PC-3 (cell line): ENCODE results near the gene HNF4A.

ENCODE experiments used
- CTCF ChIP-seq: fragments of 300-600 bp; sonication (generic); conservative IDR thresholded peaks from 2 replicates; pipeline ENCODE4 v1.5.1; 2017; ENCODE audit warnings: antibody characterized with exemption, low read depth, mild to moderate bottlenecking, low read length
- EZH2 ChIP-seq: fragments of 300-600 bp; sonication (generic); IDR thresholded peaks from one replicate; pipeline ENCODE4 v1.6.1; 2017; ENCODE audit warnings: antibody characterized with exemption, mild to moderate bottlenecking, low read length; ENCODE audit not compliant: unreplicated experiment

DNA sequence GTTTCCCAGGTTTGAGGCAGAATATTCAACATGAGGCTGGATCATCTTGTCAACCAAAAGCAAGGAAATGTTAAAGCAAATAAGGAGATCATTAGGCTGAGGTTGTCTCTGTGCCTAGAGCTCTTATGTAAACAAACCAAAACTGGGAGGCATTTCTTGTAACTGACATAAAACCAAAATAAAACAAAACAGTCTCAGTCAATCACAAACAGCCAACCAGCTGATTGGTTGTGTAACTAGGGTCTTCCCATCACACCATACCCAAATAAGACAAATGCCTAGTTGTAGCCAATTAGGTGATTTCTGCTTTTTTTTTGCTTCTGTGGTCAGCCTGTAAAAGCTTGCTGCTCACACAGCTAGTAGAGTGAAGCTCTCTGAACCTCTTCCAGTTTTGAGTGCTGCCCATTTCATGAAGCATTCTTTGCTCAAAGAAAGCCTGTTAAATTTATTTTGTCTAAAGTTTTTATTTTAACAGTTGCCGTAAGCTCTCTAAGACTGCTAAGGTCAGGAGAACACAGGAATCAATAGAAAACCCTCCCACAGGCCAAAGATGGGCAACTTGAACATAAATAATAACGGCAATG lies 35.6 kb upstream of the HNF4A start:
- TF ChIP-seq CTCF (no peak), EZH2 (no peak)
